ENCODE measurements around the gene CBFB. TPM values are rescaled to one million over a fixed set of nuclear protein-coding genes. Genes with fewer than 3 reads are reported as not detected.

Gene CBFB
- total RNA-seq, 1 donor from 2014 or later = 86.6 TPM

GRCh38 chr16:67087803-67088202, 58.9 kb downstream of the CBFB start:
- Mint-ChIP-seq H3K4me1 (ENCODE audit: low read depth) (peaks cover 3% of the 10 kb centered on the region), H3K36me3 (ENCODE audit: insufficient read depth) (peaks cover 6% of the 10 kb centered on the region), H3K27me3 (no peaks in the 10 kb centered on the region), H3K9me3 (ENCODE audit: low read depth) (no peaks in the 10 kb centered on the region), H3K4me3 (ENCODE audit: low read depth) (no peak overlapping the region), H3K27ac (no peak overlapping the region)
- no peak for DNase-seq (ENCODE audit: low spot score, unreplicated experiment)
- no peak for TF ChIP-seq CTCF (IDR thresholded peaks at IDR 0.05; ENCODE audit: unreplicated experiment)

GRCh38 chr16:67088551-67088950, 59.6 kb downstream of the CBFB start:
- Mint-ChIP-seq H3K9me3 (ENCODE audit: low read depth) (no peaks in the 10 kb centered on the region), H3K4me3 (ENCODE audit: low read depth) (no peak overlapping the region), H3K36me3 (ENCODE audit: insufficient read depth) (peaks cover 6% of the 10 kb centered on the region), H3K27ac (peak overlapping the region; percentile 13), H3K27me3 (no peaks in the 10 kb centered on the region), H3K4me1 (ENCODE audit: low read depth) (peaks cover 3% of the 10 kb centered on the region)
- TF ChIP-seq CTCF (IDR thresholded peaks at IDR 0.05; ENCODE audit: unreplicated experiment) = no peak
- DNase-seq (ENCODE audit: low spot score, unreplicated experiment) = no peak

- peaks cover 3% of the 10 kb centered on the region for H3K4me1 Mint-ChIP-seq (ENCODE audit: low read depth)
- no peaks in the 10 kb centered on the region for H3K27me3 Mint-ChIP-seq
- peaks cover 6% of the 10 kb centered on the region for H3K36me3 Mint-ChIP-seq (ENCODE audit: insufficient read depth)
- no peak for DNase-seq (ENCODE audit: low spot score, unreplicated experiment)
- TF ChIP-seq CTCF (IDR thresholded peaks at IDR 0.05; ENCODE audit: unreplicated experiment) = no peak
- H3K4me3 Mint-ChIP-seq (ENCODE audit: low read depth) = no peak overlapping the region
- H3K9me3 Mint-ChIP-seq (ENCODE audit: low read depth) = no peaks in the 10 kb centered on the region
- no peak overlapping the region for H3K27ac Mint-ChIP-seq
Measured at GRCh38 chr16:67089101-67089500, 60.2 kb downstream of the CBFB start.

GRCh38 chr16:67091906-67092566, 63.1 kb downstream of the CBFB start:
- Mint-ChIP-seq H3K27me3 (no peaks in the 10 kb centered on the region), H3K4me3 (ENCODE audit: low read depth) (no peak overlapping the region), H3K27ac (no peak overlapping the region), H3K4me1 (ENCODE audit: low read depth) (peaks cover 3% of the 10 kb centered on the region), H3K9me3 (ENCODE audit: low read depth) (no peaks in the 10 kb centered on the region), H3K36me3 (ENCODE audit: insufficient read depth) (peaks cover 2% of the 10 kb centered on the region)
- DNase-seq (ENCODE audit: low spot score, unreplicated experiment) = no peak
- no peak for TF ChIP-seq CTCF (IDR thresholded peaks at IDR 0.05; ENCODE audit: unreplicated experiment)

- TF ChIP-seq CTCF (IDR thresholded peaks at IDR 0.05; ENCODE audit: unreplicated experiment) = no peak
- Mint-ChIP-seq H3K9me3 (ENCODE audit: low read depth) (no peaks in the 10 kb centered on the region), H3K4me1 (ENCODE audit: low read depth) (peaks cover 3% of the 10 kb centered on the region), H3K4me3 (ENCODE audit: low read depth) (no peak overlapping the region), H3K27me3 (no peaks in the 10 kb centered on the region), H3K36me3 (ENCODE audit: insufficient read depth) (peaks cover 2% of the 10 kb centered on the region), H3K27ac (peak overlapping the region; percentile 68)
- no peak for DNase-seq (ENCODE audit: low spot score, unreplicated experiment)
Measured at GRCh38 chr16:67093098-67093726, 64.3 kb downstream of the CBFB start.
